ENCODE data around the gene SUSD4. TPM values are rescaled to one million over a fixed set of nuclear protein-coding genes. Genes with fewer than 3 reads are reported as not detected.

SUSD4 gene
- total and polyA plus RNA-seq, 2 donors (not counting 3 experiments of a cell fraction or from before 2014, with no cell fraction given) = not detected

- dilution Hi-C loops (cut with MboI; ENCODE audit: extremely low pct_ligation_motif_present, low sequenced_read_pairs) = no loop called here
- FAIRE-seq = no peak
- Histone ChIP-seq H3K27ac (ENCODE audit: insufficient read depth, low read depth, low read length) (no peak overlapping the region), H3K9ac (replicated peaks; ENCODE audit: extremely low read depth, insufficient read depth, low read length) (no peak overlapping the region), H4K20me1 (replicated peaks; ENCODE audit: control insufficient read depth, extremely low read depth, insufficient read depth, low read length) (no peaks in the 10 kb centered on the region), H2AFZ (ENCODE audit: low read depth, low read length) (no peak overlapping the region), H3K4me1 (ENCODE audit: control insufficient read depth, extremely low read depth, insufficient read depth, low read length) (no peaks in the 10 kb centered on the region), H3K79me2 (ENCODE audit: control insufficient read depth, insufficient read depth, low read length) (no peaks in the 10 kb centered on the region), H3K27me3 (ENCODE audit: control insufficient read depth in 2 of 2, insufficient read depth in 2 of 2, low read length in 2 of 2) (no peaks in the 10 kb centered on the region), H3K4me2 (ENCODE audit: insufficient read depth, low read length) (no peak overlapping the region), H3K36me3 (ENCODE audit: control insufficient read depth in 2 of 2, extremely low read depth in 1 of 2, insufficient read depth in 2 of 2, low read length in 2 of 2) (no peaks in the 10 kb centered on the region), H3K9me1 (replicated peaks; ENCODE audit: control insufficient read depth, extremely low read depth, insufficient read depth, low read length) (no peaks in the 10 kb centered on the region), H3K9me3 (replicated peaks; ENCODE audit: control insufficient read depth, insufficient read depth, low read length) (no peaks in the 10 kb centered on the region), H3K4me3 (replicated peaks in 1 of 3; ENCODE audit: insufficient read depth in 1 of 3, low read depth in 1 of 3, low read length in 3 of 3) (no peak overlapping the region)
- no TSS peak for BruUV-seq (replicated peaks)
- no peak for DNase-seq (ENCODE audit: low read depth, low spot score)
- ChIA-PET CTCF (interaction anchor here (1.5 kb wide), 1 partner anchor 47 kb away, joined by 3 read pairs; no protein-coding TSS in a partner anchor), POLR2A (no interaction called here)
- TF ChIP-seq, protein P1, sequence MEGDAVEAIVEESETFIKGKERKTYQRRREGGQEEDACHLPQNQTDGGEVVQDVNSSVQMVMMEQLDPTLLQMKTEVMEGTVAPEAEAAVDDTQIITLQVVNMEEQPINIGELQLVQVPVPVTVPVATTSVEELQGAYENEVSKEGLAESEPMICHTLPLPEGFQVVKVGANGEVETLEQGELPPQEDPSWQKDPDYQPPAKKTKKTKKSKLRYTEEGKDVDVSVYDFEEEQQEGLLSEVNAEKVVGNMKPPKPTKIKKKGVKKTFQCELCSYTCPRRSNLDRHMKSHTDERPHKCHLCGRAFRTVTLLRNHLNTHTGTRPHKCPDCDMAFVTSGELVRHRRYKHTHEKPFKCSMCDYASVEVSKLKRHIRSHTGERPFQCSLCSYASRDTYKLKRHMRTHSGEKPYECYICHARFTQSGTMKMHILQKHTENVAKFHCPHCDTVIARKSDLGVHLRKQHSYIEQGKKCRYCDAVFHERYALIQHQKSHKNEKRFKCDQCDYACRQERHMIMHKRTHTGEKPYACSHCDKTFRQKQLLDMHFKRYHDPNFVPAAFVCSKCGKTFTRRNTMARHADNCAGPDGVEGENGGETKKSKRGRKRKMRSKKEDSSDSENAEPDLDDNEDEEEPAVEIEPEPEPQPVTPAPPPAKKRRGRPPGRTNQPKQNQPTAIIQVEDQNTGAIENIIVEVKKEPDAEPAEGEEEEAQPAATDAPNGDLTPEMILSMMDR (IDR thresholded peaks at IDR 0.05; ENCODE audit: extremely low read depth in 1 of 2, insufficient read depth in 1 of 2, low read depth in 1 of 2, low read length in 2 of 2) = no peak
- TF ChIP-seq POLR2A (IDR thresholded peaks at IDR 0.05; ENCODE audit: low read depth, low read length) (no peak), GATA2 (IDR thresholded peaks at IDR 0.05; ENCODE audit: insufficient read depth, insufficient read length, low read depth, low read length) (no peak), EZH2 (IDR thresholded peaks at IDR 0.05; ENCODE audit: borderline replicate concordance, low read depth, low read length, severe bottlenecking) (no peak), POLR2AphosphoS5 (IDR thresholded peaks at IDR 0.05; ENCODE audit: insufficient read depth, low read depth, low read length) (no peak), FOS (IDR thresholded peaks at IDR 0.05; ENCODE audit: borderline replicate concordance, insufficient read depth, low read length) (no peak), JUN (IDR thresholded peaks at IDR 0.05; ENCODE audit: borderline replicate concordance, insufficient read depth, insufficient read length, low read depth) (no peak)
- TF ChIP-seq, protein P2, sequence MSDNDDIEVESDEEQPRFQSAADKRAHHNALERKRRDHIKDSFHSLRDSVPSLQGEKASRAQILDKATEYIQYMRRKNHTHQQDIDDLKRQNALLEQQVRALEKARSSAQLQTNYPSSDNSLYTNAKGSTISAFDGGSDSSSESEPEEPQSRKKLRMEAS (IDR thresholded peaks at IDR 0.05; ENCODE audit: insufficient read depth, insufficient read length) = no peak
- intact Hi-C loops (cut with micrococcal nuclease) = no loop called here
Measured at GRCh38 chr1:223176437-223176836, 187.5 kb downstream of the SUSD4 start.
